ENCODE results near the gene PITPNC1. TPM values are rescaled to one million over a fixed set of nuclear protein-coding genes. Genes with fewer than 3 reads are reported as not detected.
"Not testable (repeated sequence)": the region's sequence is repeated elsewhere in the genome, so short reads cannot be mapped to it uniquely, and the experiment has no call there.

The PITPNC1 gene
- total RNA-seq, 4 donors from 2014 or later = 1.9 to 12.4 (median 5.2) TPM

DNA sequence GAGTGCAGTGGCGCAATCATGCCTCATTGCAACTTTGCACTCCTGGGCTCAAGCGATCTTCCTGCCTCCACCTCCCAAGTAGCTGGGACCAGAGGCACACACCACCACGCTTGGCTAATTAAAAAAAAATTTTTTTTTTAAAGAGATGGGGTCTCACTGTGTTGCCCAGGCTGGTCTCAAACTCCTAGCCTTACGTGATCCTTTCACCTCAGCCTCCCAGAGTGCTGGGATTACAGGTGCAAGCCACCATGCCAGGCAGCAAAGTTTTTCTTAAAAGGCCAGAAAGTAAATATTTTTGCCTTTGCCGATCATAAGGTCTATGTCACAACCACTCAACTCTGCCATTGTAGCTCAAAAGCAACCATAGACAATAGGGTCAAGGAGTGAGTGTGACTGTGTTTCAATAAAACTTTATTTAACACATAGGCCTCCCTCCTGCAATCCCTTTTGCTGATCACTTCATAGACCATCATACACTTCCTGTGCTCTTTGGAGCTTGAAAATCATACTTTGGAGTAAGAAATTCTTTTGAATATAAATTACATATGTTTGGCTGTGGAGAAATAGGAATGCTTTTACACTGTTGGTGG is 48.6 kb downstream of the PITPNC1 start:
- no peaks in the 10 kb centered on the region for H3K27me3 ChIP-seq
- no peak overlapping the region for H3K27ac ChIP-seq
- DNase-seq = no peak
- no peaks in the 10 kb centered on the region for H3K36me3 ChIP-seq
- H3K4me1 ChIP-seq = peaks cover 0 to 24% (median 7%) of the 10 kb centered on the region in 4 donors
- TF ChIP-seq, protein P1, sequence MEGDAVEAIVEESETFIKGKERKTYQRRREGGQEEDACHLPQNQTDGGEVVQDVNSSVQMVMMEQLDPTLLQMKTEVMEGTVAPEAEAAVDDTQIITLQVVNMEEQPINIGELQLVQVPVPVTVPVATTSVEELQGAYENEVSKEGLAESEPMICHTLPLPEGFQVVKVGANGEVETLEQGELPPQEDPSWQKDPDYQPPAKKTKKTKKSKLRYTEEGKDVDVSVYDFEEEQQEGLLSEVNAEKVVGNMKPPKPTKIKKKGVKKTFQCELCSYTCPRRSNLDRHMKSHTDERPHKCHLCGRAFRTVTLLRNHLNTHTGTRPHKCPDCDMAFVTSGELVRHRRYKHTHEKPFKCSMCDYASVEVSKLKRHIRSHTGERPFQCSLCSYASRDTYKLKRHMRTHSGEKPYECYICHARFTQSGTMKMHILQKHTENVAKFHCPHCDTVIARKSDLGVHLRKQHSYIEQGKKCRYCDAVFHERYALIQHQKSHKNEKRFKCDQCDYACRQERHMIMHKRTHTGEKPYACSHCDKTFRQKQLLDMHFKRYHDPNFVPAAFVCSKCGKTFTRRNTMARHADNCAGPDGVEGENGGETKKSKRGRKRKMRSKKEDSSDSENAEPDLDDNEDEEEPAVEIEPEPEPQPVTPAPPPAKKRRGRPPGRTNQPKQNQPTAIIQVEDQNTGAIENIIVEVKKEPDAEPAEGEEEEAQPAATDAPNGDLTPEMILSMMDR (IDR thresholded peaks at IDR 0.05) = no peak
- TF ChIP-seq POLR2A (IDR thresholded peaks at IDR 0.05) = no peak
- no peaks in the 10 kb centered on the region for H3K9me3 ChIP-seq
- H3K4me3 ChIP-seq = no peak overlapping the region

DNA sequence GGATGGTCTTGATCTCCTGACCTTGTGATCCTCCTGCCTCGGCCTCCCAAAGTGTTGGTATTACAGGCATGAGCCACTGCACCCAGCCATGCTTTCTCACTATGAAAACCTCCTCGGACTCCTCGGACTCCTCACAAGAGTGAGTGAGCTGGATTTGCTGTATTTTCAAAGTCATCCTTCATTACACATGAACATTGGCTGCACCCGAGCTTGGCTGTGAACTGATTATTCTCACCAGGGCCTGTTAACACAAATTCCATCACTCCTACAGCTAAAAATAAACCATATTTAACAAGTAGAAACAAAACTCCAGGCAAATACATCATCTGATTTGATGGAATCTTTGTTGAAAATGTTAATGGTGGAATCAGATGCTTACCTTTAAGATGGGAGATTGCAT is 50.3 kb downstream of the PITPNC1 start:
- no peaks in the 10 kb centered on the region for H3K9me3 ChIP-seq
- no peak overlapping the region for H3K27ac ChIP-seq
- no peak for DNase-seq
- no peak overlapping the region for H3K4me3 ChIP-seq
- peaks cover 0 to 19% (median 2%) of the 10 kb centered on the region in 4 donors for H3K4me1 ChIP-seq
- TF ChIP-seq, protein P1 (IDR thresholded peaks at IDR 0.05) = no peak
- TF ChIP-seq POLR2A (IDR thresholded peaks at IDR 0.05) = no peak
- no peaks in the 10 kb centered on the region for H3K36me3 ChIP-seq
- H3K27me3 ChIP-seq = no peaks in the 10 kb centered on the region

DNA sequence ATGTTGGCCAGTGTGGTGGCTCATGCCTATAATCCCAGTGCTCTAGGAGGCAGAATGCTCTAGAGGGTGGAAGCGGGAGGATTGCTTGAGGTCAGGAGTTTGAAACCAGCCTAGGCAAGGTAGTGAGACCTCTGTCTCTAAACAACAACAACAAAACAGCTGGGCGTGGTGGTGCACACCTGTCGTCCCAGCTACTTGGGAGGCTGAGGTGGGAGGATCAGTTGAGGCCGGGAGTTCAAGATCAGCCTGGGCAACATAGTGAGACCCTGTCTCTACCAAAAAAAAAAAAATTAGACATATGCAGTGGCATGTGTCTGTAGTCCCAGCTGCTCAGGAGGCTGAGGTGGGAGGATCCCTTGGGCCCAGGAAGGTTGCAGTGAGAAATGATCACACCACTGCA is 53.4 kb downstream of the PITPNC1 start:
- DNase-seq, H3K36me3 ChIP-seq, H3K27me3 ChIP-seq, H3K4me3 ChIP-seq, H3K9me3 ChIP-seq: not testable (repeated sequence)
- H3K4me1 ChIP-seq = peaks cover 0 to 24% (median 2%) of the 10 kb centered on the region in 4 donors
- H3K27ac ChIP-seq = peak overlapping the region in 1 of 4 donors; percentile 17

DNA sequence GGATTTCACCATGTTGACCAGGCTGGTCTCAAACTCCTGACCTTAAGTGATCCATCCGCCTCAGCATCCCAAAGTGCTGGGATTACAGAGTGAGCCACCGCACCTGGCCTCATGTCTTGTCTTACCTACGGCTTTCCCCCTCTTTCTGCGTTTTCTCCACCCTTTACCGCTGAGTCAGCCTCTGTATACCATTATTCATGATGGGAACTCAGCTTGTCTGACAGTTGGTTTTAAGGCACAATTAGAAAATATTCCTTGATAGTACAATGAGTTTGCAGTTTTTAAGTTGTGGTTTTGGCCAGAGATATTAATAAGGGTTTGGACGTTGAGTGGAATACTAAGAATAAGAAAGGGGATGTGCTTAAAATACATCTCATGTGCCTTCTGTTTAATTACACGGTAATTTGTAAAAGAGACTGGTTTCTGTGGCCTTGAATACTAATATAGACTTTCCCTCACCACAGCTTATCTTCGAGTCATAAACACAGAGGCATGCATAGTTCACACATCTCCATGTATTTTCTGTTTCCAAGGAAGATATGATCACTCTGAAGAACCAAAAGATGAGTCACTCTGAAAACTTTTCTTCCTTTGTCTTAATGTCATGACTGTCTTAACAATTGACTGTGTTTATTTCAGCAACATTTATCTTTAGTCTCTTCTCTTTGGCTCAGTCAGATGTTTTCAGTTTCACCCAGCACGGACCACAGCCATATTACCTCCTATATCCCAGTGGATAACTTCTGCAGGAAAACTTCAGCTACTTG is 54.4 kb downstream of the PITPNC1 start:
- DNase-seq = no peak
- no peak overlapping the region for H3K4me3 ChIP-seq
- no peaks in the 10 kb centered on the region for H3K9me3 ChIP-seq
- TF ChIP-seq POLR2A (IDR thresholded peaks at IDR 0.05) = no peak
- TF ChIP-seq, protein P1 (IDR thresholded peaks at IDR 0.05) = no peak
- H3K4me1 ChIP-seq = peaks cover 0 to 29% (median 4%) of the 10 kb centered on the region in 4 donors
- no peaks in the 10 kb centered on the region for H3K36me3 ChIP-seq
- H3K27ac ChIP-seq = peak overlapping the region in 2 of 4 donors; percentile 7 to 26
- H3K27me3 ChIP-seq = no peaks in the 10 kb centered on the region

DNA sequence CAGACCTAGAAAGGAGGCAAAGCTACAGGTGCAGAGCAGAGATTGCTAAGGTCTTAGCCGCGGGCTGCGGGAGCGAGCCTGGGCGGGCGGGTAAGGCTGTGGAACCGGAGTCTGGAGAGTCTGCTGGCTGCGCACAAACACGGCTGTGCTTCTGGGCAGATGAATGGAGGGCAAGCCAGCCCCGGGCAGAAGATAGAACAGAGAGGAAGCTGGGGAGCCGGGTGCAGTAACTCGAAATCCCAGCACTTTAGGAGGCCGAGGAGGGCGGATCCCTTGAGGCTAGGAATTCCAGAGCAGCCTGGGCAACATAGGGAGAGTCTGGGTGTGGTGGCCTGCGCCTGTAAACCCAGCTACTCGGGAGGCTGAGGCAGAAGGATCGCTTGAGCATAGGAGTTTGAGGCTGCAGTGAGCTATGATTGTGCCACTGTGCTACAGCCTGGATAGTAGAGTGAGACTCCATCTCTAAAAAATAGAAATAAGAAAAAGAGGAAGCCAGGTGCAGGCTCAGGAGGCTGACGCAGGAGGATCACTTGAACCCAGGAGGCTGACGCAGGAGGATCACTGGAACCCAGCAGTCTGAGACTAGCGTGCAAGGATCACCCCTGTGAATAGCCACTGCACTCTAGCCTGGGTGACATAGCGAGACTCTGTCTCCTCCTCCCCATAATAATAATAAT is 56.3 kb downstream of the PITPNC1 start:
- no peak for DNase-seq
- Histone ChIP-seq H3K9me3 (no peaks in the 10 kb centered on the region), H3K4me1 (peaks cover 0 to 29% (median 4%) of the 10 kb centered on the region in 4 donors), H3K4me3 (no peak overlapping the region), H3K27ac (peak overlapping the region; percentile 55 to 68 (median 66)), H3K27me3 (no peaks in the 10 kb centered on the region), H3K36me3 (no peaks in the 10 kb centered on the region)
- TF ChIP-seq, protein P1 (IDR thresholded peaks at IDR 0.05) = no peak
- no peak for TF ChIP-seq POLR2A (IDR thresholded peaks at IDR 0.05)

DNA sequence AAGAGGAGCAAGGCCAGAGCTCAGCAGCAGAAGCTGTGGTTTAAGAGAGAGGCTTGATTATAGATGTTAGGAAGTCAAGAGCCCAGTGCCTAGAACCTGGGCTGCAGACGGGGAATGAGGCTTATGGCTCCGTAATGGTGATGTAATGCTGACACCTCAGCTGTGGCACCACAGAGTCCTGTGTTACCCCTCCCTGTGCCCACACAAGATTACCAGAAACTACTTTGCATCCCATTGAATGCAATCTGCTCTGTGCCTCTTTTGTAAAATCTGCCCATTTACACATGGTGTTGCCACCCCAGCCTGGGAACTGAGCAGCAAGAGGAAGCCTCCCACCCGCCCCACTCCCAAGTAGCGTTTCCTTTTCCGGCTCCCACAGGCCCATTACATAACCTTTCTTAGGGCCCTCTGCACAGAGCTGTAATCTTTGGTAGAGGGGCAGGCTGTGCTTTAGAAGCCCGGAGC is 57.0 kb downstream of the PITPNC1 start:
- peak in 2 of 3 donors; percentile 58 to 75 for DNase-seq
- Histone ChIP-seq H3K4me3 (no peak overlapping the region), H3K27ac (peak overlapping the region; percentile 55 to 68 (median 66)), H3K4me1 (peaks cover 0 to 29% (median 4%) of the 10 kb centered on the region in 4 donors), H3K27me3 (no peaks in the 10 kb centered on the region), H3K9me3 (no peaks in the 10 kb centered on the region), H3K36me3 (no peaks in the 10 kb centered on the region)
- TF ChIP-seq, protein P1 (IDR thresholded peaks at IDR 0.05) = no peak
- no peak for TF ChIP-seq POLR2A (IDR thresholded peaks at IDR 0.05)

Data from Peyer's patch (tissue), 4 donors.